PC-3 (cell line): ENCODE results near the gene TTLL9. TPM values are rescaled to one million over a fixed set of nuclear protein-coding genes. Genes with fewer than 3 reads are reported as not detected.

Experiments
- ATAC-seq: fragments of 200-7000 bp; cut with Tn5 transposase; 2 replicates; pipeline ENCODE4 v1.9.1; 2020; ENCODE audit warnings: mild to moderate bottlenecking, moderate library complexity
- BruUV-seq: library from RNA; stranded (reverse); fragments of 400-500 nt; replicated peaks from 2 replicates; lab custom pipeline; 2021; lab: Mats Ljungman, UMichigan
- CTCF ChIA-PET: fragments of 300-600 bp; sonication (Branson Sonifier 250); formaldehyde crosslinking; loops from one replicate; lab custom pipeline; 2022; ENCODE audit warnings: antibody characterized with exemption; lab: Charles Lee
- POLR2A ChIA-PET: fragments of 300-600 bp; sonication (Branson Sonifier 250); formaldehyde crosslinking; loops from one replicate; lab custom pipeline; 2022; ENCODE audit warnings: antibody characterized with exemption; ENCODE audit not compliant: unreplicated experiment; lab: Charles Lee
- DNase-seq: peaks from one replicate; pipeline ENCODE4 v3.0.0-alpha.2; 2015
- H2AFZ ChIP-seq: fragments of 300-600 bp; sonication (generic); 2 replicates; pipeline ENCODE4 v1.6.0; 2016; ENCODE audit warnings: antibody characterized with exemption, low read length
- H3F3A ChIP-seq: fragments of 300-600 bp; sonication (generic); one replicate; pipeline ENCODE4 v1.6.0; 2017; ENCODE audit warnings: antibody characterized with exemption, low read length, control low read depth, mild to moderate bottlenecking; ENCODE audit not compliant: unreplicated experiment
- H3K27ac ChIP-seq: fragments of 300-600 bp; sonication (generic); 2 replicates; pipeline ENCODE4 v1.5.1; 2016; ENCODE audit warnings: mild to moderate bottlenecking, low read length
- H3K27me3 ChIP-seq: fragments of 300-600 bp; sonication (generic); 2 replicates; pipeline ENCODE4 v1.6.1; 2016; ENCODE audit warnings: low read length, mixed read lengths
- H3K36me3 ChIP-seq: fragments of 300-600 bp; sonication (generic); 2 replicates; pipeline ENCODE4 v1.6.1; 2016; ENCODE audit warnings: low read depth, mixed run types, low read length, mixed read lengths
- H3K4me1 ChIP-seq: fragments of 300-600 bp; sonication (generic); 2 replicates; pipeline ENCODE4 v1.5.1; 2016; ENCODE audit warnings: low read length; ENCODE audit not compliant: insufficient read depth
- H3K4me2 ChIP-seq: fragments of 300-600 bp; sonication (generic); 2 replicates; pipeline ENCODE4 v1.6.0; 2016; ENCODE audit warnings: low read length
- H3K4me3 ChIP-seq: fragments of 300-600 bp; sonication (generic); 2 replicates; pipeline ENCODE4 v1.5.1; 2016; ENCODE audit warnings: mild to moderate bottlenecking, low read length, mixed read lengths
- H3K79me2 ChIP-seq: fragments of 300-600 bp; sonication (generic); 2 replicates; pipeline ENCODE4 v1.6.1; 2017; ENCODE audit warnings: low read length, mixed read lengths
- H3K9ac ChIP-seq: fragments of 300-600 bp; sonication (generic); 2 replicates; pipeline ENCODE4 v1.6.0; 2016; ENCODE audit warnings: mild to moderate bottlenecking, low read length
- H3K9me2 ChIP-seq: fragments of 300-600 bp; sonication (generic); replicated peaks from 2 replicates; pipeline ENCODE4 v1.6.1; 2016; ENCODE audit warnings: mixed run types, low read length, mixed read lengths
- H3K9me3 ChIP-seq: fragments of 300-600 bp; sonication (generic); 2 replicates; pipeline ENCODE4 v1.6.1; 2016; ENCODE audit warnings: low read length, mixed read lengths
- H4K20me1 ChIP-seq: fragments of 300-600 bp; sonication (generic); 2 replicates; pipeline ENCODE4 v1.6.1; 2016; ENCODE audit warnings: low read length, mixed read lengths
- CTCF ChIP-seq: fragments of 300-600 bp; sonication (generic); conservative IDR thresholded peaks from 2 replicates; pipeline ENCODE4 v1.5.1; 2017; ENCODE audit warnings: antibody characterized with exemption, low read depth, mild to moderate bottlenecking, low read length
- EZH2 ChIP-seq: fragments of 300-600 bp; sonication (generic); IDR thresholded peaks from one replicate; pipeline ENCODE4 v1.6.1; 2017; ENCODE audit warnings: antibody characterized with exemption, mild to moderate bottlenecking, low read length; ENCODE audit not compliant: unreplicated experiment
- EZH2phosphoT487 ChIP-seq: fragments of 300-600 bp; sonication (generic); IDR thresholded peaks from 2 replicates; pipeline ENCODE4 v1.6.1; 2018; ENCODE audit warnings: mild to moderate bottlenecking, antibody characterized with exemption, low read length, borderline replicate concordance
- intact Hi-C: fragments of 100-400 bp; cut with micrococcal nuclease; formaldehyde crosslinking; loops from 2 replicates; pipeline ENCODE4 v1.9.0; 2023
- total RNA-seq: library from RNA; depleted of rRNA; stranded (reverse); fragments of >200 nt; gene quantifications from 2 replicates; pipeline ENCODE4 v1.2.3, GENCODE V29; 2014

The TTLL9 gene
- total RNA-seq, 1 experiment from 2014 or later: not detected

GRCh38 chr20:31824125-31824485 is 46.3 kb upstream of the TTLL9 start:
- Histone ChIP-seq H3K27ac (no peak overlapping the region), H3K79me2 (no peaks in the 10 kb centered on the region), H3K4me1 (no peaks in the 10 kb centered on the region), H3F3A (no peaks in the 10 kb centered on the region), H3K36me3 (no peaks in the 10 kb centered on the region), H3K9me3 (no peaks in the 10 kb centered on the region), H4K20me1 (no peaks in the 10 kb centered on the region), H2AFZ (no peak overlapping the region), H3K4me3 (no peak overlapping the region), H3K9me2 (no peaks in the 10 kb centered on the region), H3K4me2 (no peak overlapping the region), H3K9ac (no peak overlapping the region), H3K27me3 (no peaks in the 10 kb centered on the region)
- ChIA-PET POLR2A (no interaction called here), CTCF (no interaction called here)
- intact Hi-C loops: no loop called here
- no peak for TF ChIP-seq EZH2
- no TSS peak for BruUV-seq
- ATAC-seq (no peak), DNase-seq (no peak)

GRCh38 chr20:31824554-31825313 is 45.7 kb upstream of the TTLL9 start:
- ChIA-PET POLR2A (no interaction called here), CTCF (no interaction called here)
- TF ChIP-seq EZH2: no peak
- no peak for TF ChIP-seq CTCF
- TF ChIP-seq EZH2phosphoT487: no peak
- ATAC-seq: no peak
- no peak for DNase-seq
- Histone ChIP-seq H3F3A (no peaks in the 10 kb centered on the region), H3K4me3 (no peak overlapping the region), H3K79me2 (no peaks in the 10 kb centered on the region), H3K9ac (no peak overlapping the region), H3K4me1 (no peaks in the 10 kb centered on the region), H3K36me3 (no peaks in the 10 kb centered on the region), H3K4me2 (no peak overlapping the region), H3K27me3 (no peaks in the 10 kb centered on the region), H3K9me3 (no peaks in the 10 kb centered on the region), H2AFZ (no peak overlapping the region), H3K9me2 (no peaks in the 10 kb centered on the region), H3K27ac (no peak overlapping the region), H4K20me1 (no peaks in the 10 kb centered on the region)
- BruUV-seq: no TSS peak
- intact Hi-C loops: no loop called here

- Histone ChIP-seq H3K4me1 (no peaks in the 10 kb centered on the region), H3K9me3 (no peaks in the 10 kb centered on the region), H3K4me3 (no peak overlapping the region), H3K9me2 (no peaks in the 10 kb centered on the region), H3F3A (no peaks in the 10 kb centered on the region), H3K9ac (no peak overlapping the region), H4K20me1 (no peaks in the 10 kb centered on the region), H3K79me2 (no peaks in the 10 kb centered on the region), H2AFZ (no peak overlapping the region), H3K4me2 (no peak overlapping the region), H3K36me3 (no peaks in the 10 kb centered on the region), H3K27ac (no peak overlapping the region), H3K27me3 (no peaks in the 10 kb centered on the region)
- BruUV-seq: no TSS peak
- no peak for DNase-seq
- POLR2A ChIA-PET: no interaction called here
- intact Hi-C loops: no loop called here
- CTCF ChIA-PET: no interaction called here
- no peak for ATAC-seq
- TF ChIP-seq EZH2: no peak
- no peak for TF ChIP-seq EZH2phosphoT487
- no peak for TF ChIP-seq CTCF
These were observed 44.4 kb upstream of the TTLL9 start for GRCh38 chr20:31826074-31826473.
